Heart left ventricle (tissue), 16 donors: ENCODE data around the gene LRRC74B. TPM values are rescaled to one million over a fixed set of nuclear protein-coding genes. Genes with fewer than 3 reads are reported as not detected.

Experiments used
- ATAC-seq, 4 donors: fragments of 200-7000 bp; cut with Tn5 transposase; one replicate each; pipeline ENCODE4 v1.9.1; 2020 to 2022; ENCODE audit warnings: moderate library complexity in 4 of 4, mild to moderate bottlenecking in 3 of 4, moderate number of reproducible peaks in 1 of 4
- DNase-seq, 5 donors: peaks; one replicate each; pipeline ENCODE4 v3.0.0-alpha.2; 2020
- H3K27ac ChIP-seq, 12 donors: fragments of 200-600 bp; sonication (generic) in 4 of 12; one replicate each; pipeline versions ENCODE4 v1.5.0 to v1.8.0; 2016 to 2022; ENCODE audit warnings: mild to moderate bottlenecking in 2 of 12
- H3K27me3 ChIP-seq, 9 donors: fragments of 200-600 bp; sonication (generic) in 2 of 9; one replicate each; pipeline versions ENCODE4 v1.5.1 to v1.8.0; 2016 to 2022; ENCODE audit warnings: mild to moderate bottlenecking in 3 of 9
- H3K36me3 ChIP-seq, 9 donors: fragments of 200-600 bp; sonication (generic) in 2 of 9; one replicate each; pipeline versions ENCODE4 v1.5.0 to v1.8.0; 2018 to 2022; ENCODE audit warnings: mild to moderate bottlenecking in 2 of 9
- H3K4me1 ChIP-seq, 12 donors: fragments of 200-600 bp; sonication (generic) in 4 of 12; one replicate each; pipeline versions ENCODE4 v1.5.0 to v1.8.0; 2016 to 2022; ENCODE audit warnings: mild to moderate bottlenecking in 3 of 12
- H3K4me3 ChIP-seq, 12 donors: fragments of 200-600 bp; sonication (generic) in 4 of 12; one replicate each; pipeline versions ENCODE4 v1.5.0 to v1.8.0; 2017 to 2022; ENCODE audit warnings: mild to moderate bottlenecking in 9 of 12, moderate library complexity in 4 of 12
- H3K9me3 ChIP-seq, 12 donors: fragments of 200-600 bp; sonication (generic) in 4 of 12; one replicate each; pipeline versions ENCODE4 v1.5.0 to v1.8.0; 2016 to 2022; ENCODE audit warnings: mild to moderate bottlenecking in 1 of 12
- POLR2A ChIP-seq, 2 donors: fragments of 450-650 bp; IDR thresholded peaks; one replicate each; pipeline ENCODE4 v1.6.1; 2017; ENCODE audit warnings: antibody characterized with exemption in 2 of 2, mild to moderate bottlenecking in 2 of 2, moderate library complexity in 2 of 2
- WGBS, 4 donors: extraction: QIAGEN DNeasy Blood & Tissue Kit in 2 of 4; methylation state at CpG; one replicate each; pipeline versions ENCODE4 v1.1.5 to v1.1.7; 2013 to 2018; 5-methylcytosine and 5-hydroxymethylcytosine counted together
- intact Hi-C, 10 donors: fragments of 100-400 bp; cut with DNase I; formaldehyde crosslinking; loops; one replicate each; pipeline versions ENCODE4 v1.11.1 to v1.14.2; 2022
- polyA plus RNA-seq, 2 donors: library from polyadenylated mRNA; stranded (reverse); fragments of 200-250 nt; gene quantifications; one replicate each; pipeline ENCODE4 v1.2.3, GENCODE V29; 2013
- total RNA-seq, 9 donors: library from RNA; depleted of rRNA in 2 of 9; stranded (reverse); fragments of >200 nt in 2 of 9; fragmentation: NEBNext Ultra II Directional in 3 of 9; extraction: Animal tissue kit (Norgen Biotek cat#: 25700) in 3 of 9; gene quantifications; one replicate each; pipeline versions ENCODE4 v1.1.0 to v1.2.4, GENCODE V29; 2016 to 2023
- TF ChIP-seq, protein P1 (sequence below), 12 donors: fragments of 200-600 bp; sonication (generic) in 4 of 12; IDR thresholded peaks; one replicate each; pipeline versions ENCODE4 v1.5.0 to v1.8.0; 2018 to 2022; ENCODE audit warnings: antibody characterized with exemption in 12 of 12, mild to moderate bottlenecking in 5 of 12
- donor health status: ischemic (EF 13 %, LVEDD 7.1; RV severe dilation, severe dysfunction).
- donor health status: healthy with polysubstance abuse.
- donor health status: DM: no; HTN: yes; CAD: no.
- donor health status: DM: no; HTN: no; CAD: no.
- donor health status: ischemic (EF 25% LVEDD 6.9; RV normal size, moderate dysfunction).
- donor health status: ischemic (EF 25% LVEDD 5.7; RV mildly dilated, moderate dysfunction).
- donor health status: healthy.
- donor health status: DM: yes; HTN: yes; CAD: no.
- donor health status: ischemic (EF 35%, LVEDD 5.7; RV mildly dilated, moderate dysfunction).
- donor health status: nonischemic (EF 11% LVEDD 7.7; RV severe dilation, severe dysfunction).
- donor health status: DM: yes; HTN: yes; CAD: no.
- donor health status: PGD.
- donor health status: ischemic (EF 29% LVEDD 5.4; RV normal size, mild dysfunction).
- donor health status: nonischemic (EF 23%, LVEDD 6.1; RV moderate dilation, normal function).

The LRRC74B gene
- total and polyA plus RNA-seq, 11 donors: not detected

DNA sequence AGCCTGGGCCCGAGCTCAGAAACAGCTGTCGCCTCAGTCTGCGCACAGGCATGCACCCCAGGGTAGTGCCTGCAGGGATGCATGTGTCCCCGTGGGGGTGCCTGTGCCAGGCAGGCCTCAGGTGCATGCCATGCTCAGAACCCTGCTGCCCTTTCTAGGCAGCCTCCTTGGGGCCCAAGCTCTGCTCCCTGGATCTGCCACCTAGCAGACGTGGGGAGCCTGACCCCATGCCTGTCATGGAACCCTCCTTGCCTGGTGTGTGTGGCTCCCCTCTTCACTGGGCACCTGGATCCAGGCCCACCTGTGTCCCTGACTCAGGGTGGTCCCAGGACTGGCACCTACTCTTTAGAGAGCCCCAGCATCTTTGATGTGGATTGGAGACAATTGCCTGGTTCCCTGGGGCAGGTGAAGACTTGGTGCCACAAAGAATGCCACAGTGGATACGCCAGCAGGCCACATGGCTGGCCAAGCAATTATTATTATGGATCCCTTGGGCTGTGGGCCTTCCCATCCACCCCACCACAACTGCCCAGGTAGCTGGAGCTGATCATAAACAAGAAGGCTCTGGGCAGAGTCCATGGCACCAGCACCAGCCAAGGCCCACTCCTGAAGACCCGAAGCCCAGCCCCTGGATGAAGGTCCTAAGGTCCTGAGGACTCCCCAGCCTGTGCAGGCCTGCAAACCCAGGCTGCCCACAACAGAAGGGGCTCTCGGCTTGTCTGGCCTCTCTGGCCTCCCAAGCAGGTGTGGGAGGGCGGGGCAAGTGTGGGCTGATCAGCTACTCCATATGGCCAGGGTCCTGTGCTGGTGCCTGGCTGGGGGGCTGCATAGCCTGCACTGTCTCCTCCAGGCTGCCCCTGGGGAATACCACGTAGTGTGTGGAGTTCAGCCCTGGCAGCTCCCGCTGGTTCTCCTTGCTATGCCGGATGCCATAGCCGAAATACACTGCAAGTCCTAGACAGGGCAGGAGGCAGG lies 17.2 kb upstream of the LRRC74B start:
- TF ChIP-seq, protein P1, sequence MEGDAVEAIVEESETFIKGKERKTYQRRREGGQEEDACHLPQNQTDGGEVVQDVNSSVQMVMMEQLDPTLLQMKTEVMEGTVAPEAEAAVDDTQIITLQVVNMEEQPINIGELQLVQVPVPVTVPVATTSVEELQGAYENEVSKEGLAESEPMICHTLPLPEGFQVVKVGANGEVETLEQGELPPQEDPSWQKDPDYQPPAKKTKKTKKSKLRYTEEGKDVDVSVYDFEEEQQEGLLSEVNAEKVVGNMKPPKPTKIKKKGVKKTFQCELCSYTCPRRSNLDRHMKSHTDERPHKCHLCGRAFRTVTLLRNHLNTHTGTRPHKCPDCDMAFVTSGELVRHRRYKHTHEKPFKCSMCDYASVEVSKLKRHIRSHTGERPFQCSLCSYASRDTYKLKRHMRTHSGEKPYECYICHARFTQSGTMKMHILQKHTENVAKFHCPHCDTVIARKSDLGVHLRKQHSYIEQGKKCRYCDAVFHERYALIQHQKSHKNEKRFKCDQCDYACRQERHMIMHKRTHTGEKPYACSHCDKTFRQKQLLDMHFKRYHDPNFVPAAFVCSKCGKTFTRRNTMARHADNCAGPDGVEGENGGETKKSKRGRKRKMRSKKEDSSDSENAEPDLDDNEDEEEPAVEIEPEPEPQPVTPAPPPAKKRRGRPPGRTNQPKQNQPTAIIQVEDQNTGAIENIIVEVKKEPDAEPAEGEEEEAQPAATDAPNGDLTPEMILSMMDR (IDR thresholded peaks at IDR 0.05): no peak
- no peak for TF ChIP-seq POLR2A (IDR thresholded peaks at IDR 0.05)
- 90 to 95% (median 94%) methylated on average over 9 to 13 of the region's 13 CpGs for WGBS, 4 donors
- H3K27ac ChIP-seq: no peak overlapping the region
- intact Hi-C loops: loop anchor here in 1 of 10 donors (5.0 kb wide), 1 partner anchor 39 kb away; no protein-coding TSS in a partner anchor
- H3K4me3 ChIP-seq: no peak overlapping the region
- H3K27me3 ChIP-seq: peaks cover 9 to 52% (median 22%) of the 10 kb centered on the region in 9 donors
- ATAC-seq (no peak), DNase-seq (no peak)
- no peaks in the 10 kb centered on the region for H3K36me3 ChIP-seq
- H3K9me3 ChIP-seq: no peaks in the 10 kb centered on the region
- peaks cover 0 to 17% (median 6%) of the 10 kb centered on the region in 12 donors for H3K4me1 ChIP-seq

DNA sequence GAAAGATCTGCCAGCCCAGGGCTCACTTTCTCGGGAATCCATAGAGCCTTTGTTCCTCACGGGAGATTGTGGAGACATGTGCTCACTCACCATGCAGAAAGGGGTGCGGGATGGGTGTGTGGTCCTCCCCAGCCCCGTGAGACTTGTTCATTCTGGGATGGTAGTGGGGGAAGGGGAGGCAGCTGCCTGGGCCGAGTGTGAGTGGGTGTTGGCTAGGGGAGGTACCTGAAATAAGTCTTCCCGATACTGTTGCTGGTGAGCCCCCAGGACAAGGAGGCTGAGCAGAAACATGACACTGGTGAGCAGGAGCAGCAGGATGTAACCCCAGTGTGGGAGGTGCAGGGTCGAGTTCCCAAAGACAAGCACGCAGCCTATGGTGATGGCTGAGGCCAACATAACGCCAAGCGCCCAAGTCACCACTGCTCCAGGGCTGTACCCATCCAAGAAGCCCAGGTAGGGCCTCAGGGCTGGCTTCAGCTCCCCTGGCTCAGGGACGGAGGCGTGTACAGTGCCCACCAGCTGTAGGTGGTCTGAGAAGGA lies 16.2 kb upstream of the LRRC74B start:
- H3K4me3 ChIP-seq: no peak overlapping the region
- DNase-seq: no peak
- no peaks in the 10 kb centered on the region for H3K9me3 ChIP-seq
- TF ChIP-seq, protein P1 (IDR thresholded peaks at IDR 0.05): no peak
- TF ChIP-seq POLR2A (IDR thresholded peaks at IDR 0.05): no peak
- WGBS, 4 donors: 66 to 72% (median 70%) methylated on average over 12 of the region's 12 CpGs
- H3K4me1 ChIP-seq: peaks cover 0 to 17% (median 6%) of the 10 kb centered on the region in 12 donors
- peaks cover 9 to 52% (median 22%) of the 10 kb centered on the region in 9 donors for H3K27me3 ChIP-seq
- no peak for ATAC-seq
- H3K27ac ChIP-seq: no peak overlapping the region
- intact Hi-C loops: loop anchor here in 2 of 10 donors (5.0 to 10.0 kb wide), 2 partner anchors 38 to 65 kb away; no protein-coding TSS in a partner anchor
- no peaks in the 10 kb centered on the region for H3K36me3 ChIP-seq

DNA sequence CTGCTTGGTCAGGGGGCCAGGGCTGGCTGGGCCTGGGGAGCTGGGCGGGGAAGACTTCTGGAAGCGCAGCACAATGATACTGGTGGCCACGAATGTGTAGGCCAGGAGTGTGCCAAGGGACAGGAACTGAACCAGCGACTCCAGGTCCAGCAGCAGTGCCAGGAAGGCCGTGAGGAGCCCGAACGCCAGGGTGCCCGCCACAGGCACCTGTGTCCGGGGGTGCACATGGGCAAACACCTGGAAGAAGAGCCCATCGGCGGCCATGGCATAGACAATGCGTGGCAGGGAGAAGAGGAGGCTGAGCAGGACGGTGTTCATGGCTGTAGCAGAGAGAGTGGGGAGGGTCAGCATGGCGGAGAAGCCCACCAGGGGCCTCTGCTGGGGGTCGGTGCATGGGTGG lies 15.7 kb upstream of the LRRC74B start:
- TF ChIP-seq POLR2A (IDR thresholded peaks at IDR 0.05): no peak
- TF ChIP-seq, protein P1 (IDR thresholded peaks at IDR 0.05): no peak
- Histone ChIP-seq H3K4me3 (no peak overlapping the region), H3K27ac (no peak overlapping the region), H3K9me3 (no peaks in the 10 kb centered on the region), H3K36me3 (no peaks in the 10 kb centered on the region), H3K27me3 (peaks cover 9 to 52% (median 22%) of the 10 kb centered on the region in 9 donors), H3K4me1 (peaks cover 0 to 17% (median 6%) of the 10 kb centered on the region in 12 donors)
- intact Hi-C loops: loop anchor here in 1 of 10 donors (10.0 kb wide), 1 partner anchor 65 kb away; no protein-coding TSS in a partner anchor
- DNase-seq (no peak), ATAC-seq (no peak)
- 86 to 91% (median 87%) methylated on average over 15 of the region's 15 CpGs for WGBS, 4 donors
